Activated CD8-positive, alpha-beta T cell treated with anti-CD3 and anti-CD28 coated beads for 36 hours (primary cell): ENCODE results near the gene C7orf33. TPM values are rescaled to one million over a fixed set of nuclear protein-coding genes. Genes with fewer than 3 reads are reported as not detected.

Source experiments
- ATAC-seq: fragments of 200-7000 bp; cut with Tn5 transposase; one replicate; pipeline ENCODE4 v1.10.0; 2021; ENCODE audit warnings: mild to moderate bottlenecking, moderate library complexity
- CTCF ChIA-PET: fragments of 350-600 bp; sonication (Branson Sonifier 250); formaldehyde crosslinking; loops from one replicate; lab custom pipeline; 2021; ENCODE audit warnings: antibody characterized with exemption; lab: Charles Lee
- POLR2A ChIA-PET: fragments of 350-600 bp; sonication (Branson Sonifier 250); formaldehyde crosslinking; loops from one replicate; lab custom pipeline; 2021; ENCODE audit warnings: antibody characterized with exemption; lab: Charles Lee
- DNase-seq: peaks from one replicate; pipeline ENCODE4 v3.0.0-alpha.2; 2020
- H3K27ac Mint-ChIP-seq: one replicate; pipeline ENCODE4 v1.8.0; 2021; ENCODE audit warnings: mild to moderate bottlenecking, mixed read lengths
- H3K27me3 Mint-ChIP-seq: one replicate; pipeline ENCODE4 v1.8.0; 2021; ENCODE audit warnings: mixed read lengths
- H3K36me3 Mint-ChIP-seq: one replicate; pipeline ENCODE4 v1.8.0; 2021; ENCODE audit warnings: low read depth, mixed read lengths
- H3K4me1 Mint-ChIP-seq: one replicate; pipeline ENCODE4 v1.8.0; 2021; ENCODE audit warnings: low read depth, mixed read lengths
- H3K4me3 Mint-ChIP-seq: one replicate; pipeline ENCODE4 v1.8.0; 2021; ENCODE audit warnings: mild to moderate bottlenecking, moderate library complexity, mixed read lengths
- H3K9me3 Mint-ChIP-seq: one replicate; pipeline ENCODE4 v1.8.0; 2021; ENCODE audit warnings: mixed read lengths
- CTCF ChIP-seq: fragments of 200-600 bp; IDR thresholded peaks from one replicate; pipeline ENCODE4 v1.8.0; 2022; ENCODE audit warnings: antibody characterized with exemption, mild to moderate bottlenecking
- intact Hi-C: fragments of 100-400 bp; cut with micrococcal nuclease; formaldehyde crosslinking; loops from one replicate; pipeline ENCODE4 v1.10.0; 2022
- total RNA-seq, 2 experiments: library from RNA; stranded (reverse); gene quantifications; one replicate each; pipeline ENCODE4 v1.2.3, GENCODE V29; 2021

The C7orf33 gene
- total RNA-seq, 2 experiments from 2014 or later = not detected

- H3K9me3 Mint-ChIP-seq = no peaks in the 10 kb centered on the region
- no peak overlapping the region for H3K27ac Mint-ChIP-seq
- no peak overlapping the region for H3K4me3 Mint-ChIP-seq
- no peaks in the 10 kb centered on the region for H3K36me3 Mint-ChIP-seq
- DNase-seq (no peak), ATAC-seq (no peak)
- intact Hi-C loops = no loop called here
- H3K27me3 Mint-ChIP-seq = no peaks in the 10 kb centered on the region
- H3K4me1 Mint-ChIP-seq = peaks cover 2% of the 10 kb centered on the region
- ChIA-PET CTCF (interaction anchor here (0.9 to 1.2 kb wide), 2 partner anchors 73 to 83 kb away, joined by 3 to 4 read pairs; no protein-coding TSS in a partner anchor), POLR2A (no interaction called here)
- no peak for TF ChIP-seq CTCF
These were observed 67.4 kb downstream of the C7orf33 start for GRCh38 chr7:148657929-148658328.

DNA sequence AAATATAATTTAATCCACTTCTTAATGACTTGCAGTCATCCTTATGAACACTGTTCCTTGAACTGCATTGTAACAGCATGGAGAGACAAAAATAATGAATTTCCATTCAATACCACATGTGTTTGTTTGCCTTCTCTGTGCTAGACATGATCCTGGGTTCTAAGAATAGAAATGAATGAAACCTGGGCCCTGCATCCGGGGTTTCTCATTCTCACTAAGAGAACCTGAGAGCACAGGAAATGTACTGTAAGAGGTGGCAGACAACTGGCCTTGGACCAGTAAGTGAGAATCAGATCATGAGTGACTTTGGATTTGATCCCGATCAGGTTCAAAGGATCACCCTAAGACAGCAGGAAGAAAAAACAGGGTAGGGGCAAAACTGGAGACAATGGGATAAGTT is 70.9 kb downstream of the C7orf33 start:
- Mint-ChIP-seq H3K9me3 (no peaks in the 10 kb centered on the region), H3K36me3 (no peaks in the 10 kb centered on the region), H3K4me3 (no peak overlapping the region), H3K27ac (no peak overlapping the region), H3K4me1 (peaks cover 2% of the 10 kb centered on the region), H3K27me3 (no peaks in the 10 kb centered on the region)
- CTCF ChIA-PET = interaction anchor here (1.0 kb wide), 1 partner anchor 86 kb away, joined by 3 read pairs; no protein-coding TSS in a partner anchor
- DNase-seq (no peak), ATAC-seq (no peak)
- POLR2A ChIA-PET = no interaction called here
- intact Hi-C loops = no loop called here
- TF ChIP-seq CTCF = no peak

- ATAC-seq (no peak), DNase-seq (no peak)
- H3K9me3 Mint-ChIP-seq = no peaks in the 10 kb centered on the region
- peaks cover 2% of the 10 kb centered on the region for H3K4me1 Mint-ChIP-seq
- H3K36me3 Mint-ChIP-seq = no peaks in the 10 kb centered on the region
- no peaks in the 10 kb centered on the region for H3K27me3 Mint-ChIP-seq
- H3K4me3 Mint-ChIP-seq = no peak overlapping the region
- intact Hi-C loops = no loop called here
- TF ChIP-seq CTCF = no peak
- POLR2A ChIA-PET = no interaction called here
- H3K27ac Mint-ChIP-seq = no peak overlapping the region
- CTCF ChIA-PET = no interaction called here
These were observed 72.1 kb downstream of the C7orf33 start for GRCh38 chr7:148662646-148663045.

- POLR2A ChIA-PET = no interaction called here
- no peaks in the 10 kb centered on the region for H3K9me3 Mint-ChIP-seq
- DNase-seq = no peak
- CTCF ChIA-PET = interaction anchor here (0.7 kb wide), 1 partner anchor 128 kb away, joined by 4 read pairs; no protein-coding TSS in a partner anchor
- H3K36me3 Mint-ChIP-seq = no peaks in the 10 kb centered on the region
- H3K4me3 Mint-ChIP-seq = no peak overlapping the region
- H3K4me1 Mint-ChIP-seq = peaks cover 2% of the 10 kb centered on the region
- intact Hi-C loops = no loop called here
- TF ChIP-seq CTCF = no peak
- no peak for ATAC-seq
- H3K27me3 Mint-ChIP-seq = no peaks in the 10 kb centered on the region
- no peak overlapping the region for H3K27ac Mint-ChIP-seq
These were observed 73.8 kb downstream of the C7orf33 start for GRCh38 chr7:148664324-148664723.

- DNase-seq = no peak
- ChIA-PET CTCF (no interaction called here), POLR2A (no interaction called here)
- no peaks in the 10 kb centered on the region for H3K9me3 Mint-ChIP-seq
- intact Hi-C loops = no loop called here
- TF ChIP-seq CTCF = no peak
- no peaks in the 10 kb centered on the region for H3K27me3 Mint-ChIP-seq
- no peaks in the 10 kb centered on the region for H3K36me3 Mint-ChIP-seq
- no peak for ATAC-seq
- H3K4me3 Mint-ChIP-seq = no peak overlapping the region
- H3K27ac Mint-ChIP-seq = no peak overlapping the region
- peaks cover 6% of the 10 kb centered on the region for H3K4me1 Mint-ChIP-seq
These were observed 74.7 kb downstream of the C7orf33 start for GRCh38 chr7:148665221-148665620.

Other genes starting within 250 kb of the C7orf33 start
- 10 to 100 TPM; 60.6 to 61.2 TPM for gene CUL1, start 108.1 kb downstream of the C7orf33 start, total RNA-seq